Activated T-cell treated with anti-CD3 and anti-CD28 coated beads for 48 hours (primary cell): ENCODE results near the gene TTC28.
"Not testable (repeated sequence)": the region's sequence is repeated elsewhere in the genome, so short reads cannot be mapped to it uniquely, and the experiment has no call there.

Experiments
- DNase-seq: peaks from one replicate; pipeline ENCODE4 v3.0.0-alpha.2; 2020; ENCODE audit warnings: low read depth

Gene TTC28

GRCh38 chr22:28223826-28224225, 455.8 kb downstream of the TTC28 start:
- no peak for DNase-seq

DNA sequence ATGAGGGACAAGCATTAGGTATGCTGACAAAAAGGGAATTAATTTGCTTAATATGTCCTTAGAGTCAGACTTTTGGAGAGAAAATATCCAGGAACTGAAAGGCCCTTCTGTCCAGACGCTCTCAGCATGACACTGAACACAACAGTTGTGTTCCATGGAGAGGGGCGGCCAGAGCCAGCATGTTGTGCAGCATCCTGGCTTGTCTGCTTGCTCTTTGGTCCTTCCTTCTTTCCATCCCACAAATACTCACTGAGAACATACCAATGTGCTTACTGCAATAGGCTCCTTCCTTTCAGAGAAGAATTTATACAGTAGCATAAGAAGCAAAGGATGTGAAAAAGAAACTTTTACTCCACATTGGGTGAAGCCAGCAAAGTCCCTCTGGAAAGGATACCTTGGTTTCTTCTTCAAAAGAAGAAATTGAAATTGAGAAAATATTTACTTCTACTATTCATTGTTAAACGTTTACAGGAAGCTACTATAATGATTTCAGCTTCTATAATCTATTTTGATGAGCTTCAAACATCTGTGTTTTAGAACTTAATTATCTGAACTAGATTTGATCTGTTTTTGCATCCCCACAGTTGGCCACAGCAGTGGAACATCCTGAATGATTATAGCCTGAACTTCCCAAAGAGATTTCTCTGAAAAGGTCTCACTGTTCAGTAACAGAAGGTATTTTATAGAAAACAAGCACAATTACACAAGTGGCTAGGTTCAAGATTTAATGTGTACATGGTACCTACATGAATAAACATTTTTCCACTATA, 456.5 kb downstream of the TTC28 start:
- DNase-seq = no peak

DNA sequence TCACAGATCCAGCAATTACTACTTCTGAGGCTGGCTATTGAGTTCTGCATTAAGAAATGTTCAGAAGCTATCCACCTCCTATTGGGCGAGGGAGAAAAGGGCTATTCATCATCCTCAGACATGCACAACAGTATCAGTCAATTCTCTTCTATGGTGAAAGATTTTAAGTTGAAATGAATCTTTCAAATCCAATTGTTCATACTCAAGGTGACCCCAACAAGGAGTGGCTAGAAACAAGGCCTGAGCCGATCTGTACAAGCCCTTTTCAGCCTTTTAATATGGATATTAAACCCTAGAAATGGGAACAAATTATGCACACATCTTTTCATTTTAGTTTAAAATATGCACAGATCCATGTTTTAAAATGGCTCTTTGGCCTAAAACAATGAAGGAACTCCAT, 457.1 kb downstream of the TTC28 start:
- no peak for DNase-seq

DNA sequence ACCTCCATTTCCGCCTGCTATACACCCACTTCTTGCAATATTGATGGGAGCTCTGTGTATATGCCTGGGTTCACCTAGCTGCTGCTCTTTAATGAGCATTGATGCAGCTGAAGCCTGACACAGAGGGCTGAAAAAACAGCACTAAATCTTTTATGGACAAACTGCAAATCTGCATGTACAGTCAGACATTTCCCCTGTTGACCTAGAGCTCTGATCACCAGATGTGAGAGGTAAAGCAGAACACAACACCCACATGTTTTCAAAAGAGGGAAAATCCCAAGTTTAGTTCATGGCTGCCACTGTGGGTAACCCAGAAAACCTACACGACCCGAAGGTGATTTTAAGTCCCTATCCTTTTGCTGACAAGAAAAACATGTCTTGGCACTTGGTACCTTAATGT, 457.6 kb downstream of the TTC28 start:
- no peak for DNase-seq

GRCh38 chr22:28220626-28221363, 458.8 kb downstream of the TTC28 start:
- DNase-seq = no peak

DNA sequence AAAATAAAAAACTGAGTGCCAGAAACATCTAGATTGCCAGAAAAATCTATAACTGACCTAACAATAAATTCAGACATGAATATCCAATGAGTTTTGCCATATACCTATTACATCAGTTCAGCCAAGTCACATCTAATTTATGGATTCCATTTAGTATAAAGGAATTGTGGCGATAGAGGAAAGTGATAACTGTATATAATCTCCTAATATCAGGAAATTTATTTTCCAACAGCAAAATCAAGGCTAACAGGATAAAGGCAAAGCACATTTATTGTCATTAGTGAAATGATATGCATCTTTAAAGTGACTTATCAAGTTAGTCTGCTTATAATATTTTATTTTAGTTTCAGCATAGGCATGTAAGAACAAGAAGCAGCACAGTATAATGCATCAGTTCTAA, 462.4 kb downstream of the TTC28 start:
- no peak for DNase-seq

GRCh38 chr22:28214750-28215149, 464.9 kb downstream of the TTC28 start:
- DNase-seq = not testable (repeated sequence)

- not testable (repeated sequence) for DNase-seq
These were observed 470.2 kb downstream of the TTC28 start for GRCh38 chr22:28209457-28209856.

GRCh38 chr22:28208787-28209186, 470.9 kb downstream of the TTC28 start:
- no peak for DNase-seq

GRCh38 chr22:28208036-28208435, 471.6 kb downstream of the TTC28 start:
- no peak for DNase-seq

GRCh38 chr22:28207281-28208030, 472.2 kb downstream of the TTC28 start:
- no peak for DNase-seq

DNA sequence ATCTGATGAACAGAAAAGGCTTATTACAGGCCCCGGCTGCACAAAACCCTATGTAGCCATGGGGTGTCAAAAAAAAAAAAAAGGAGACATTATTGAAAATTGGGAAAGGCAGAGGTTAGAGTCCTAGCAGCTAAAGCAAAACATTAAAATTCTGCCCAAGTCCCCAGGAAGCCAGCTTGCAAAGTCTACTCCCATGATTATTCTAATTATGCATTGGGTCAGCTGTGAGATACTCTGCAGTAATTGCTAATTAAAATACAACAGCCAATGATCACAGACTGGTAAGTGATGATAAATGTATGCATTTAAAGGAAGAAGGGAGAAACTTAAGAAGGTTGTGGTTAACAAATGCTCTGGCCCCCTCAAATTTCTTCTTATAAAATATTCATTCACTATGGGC, 473.7 kb downstream of the TTC28 start:
- DNase-seq = no peak

DNA sequence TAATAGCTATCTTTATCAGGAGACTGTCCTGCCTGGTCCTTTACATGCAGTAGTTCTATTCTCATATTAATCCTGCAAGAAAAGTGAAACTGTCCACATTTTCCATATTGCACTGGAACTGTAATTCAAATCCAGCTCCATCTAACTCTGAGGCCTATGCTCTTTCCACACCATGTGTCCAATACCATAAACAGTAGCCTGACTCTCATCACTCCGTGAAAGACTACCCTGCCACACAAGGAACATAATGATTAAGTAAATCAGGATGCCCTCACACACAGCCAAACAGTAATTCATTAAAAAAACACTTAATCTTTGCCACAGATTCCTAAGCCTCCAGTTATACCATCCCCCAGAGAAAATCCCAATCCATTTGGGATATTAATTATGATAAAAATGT, 475.3 kb downstream of the TTC28 start:
- DNase-seq = no peak

- DNase-seq = no peak
These were observed 476.4 kb downstream of the TTC28 start for GRCh38 chr22:28203286-28203685.

DNA sequence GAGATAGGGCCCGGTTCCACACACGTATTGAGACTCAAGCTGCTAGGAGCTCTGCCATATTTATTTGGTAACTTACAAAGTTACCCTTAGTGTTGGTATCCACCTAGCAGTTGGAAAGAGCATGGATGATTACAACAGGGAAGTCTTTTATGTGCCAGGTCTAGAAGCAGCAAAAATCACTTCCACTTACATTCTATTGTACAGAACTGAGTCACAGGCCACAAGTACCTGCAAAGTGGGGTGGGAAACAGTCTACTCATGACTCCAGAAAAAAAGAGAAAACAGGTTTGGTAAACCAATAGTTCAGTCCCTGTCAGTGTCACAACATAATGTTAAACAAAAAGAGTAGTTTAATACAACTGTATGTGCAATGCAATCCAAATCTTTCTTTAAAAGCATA, 480.9 kb downstream of the TTC28 start:
- no peak for DNase-seq

DNA sequence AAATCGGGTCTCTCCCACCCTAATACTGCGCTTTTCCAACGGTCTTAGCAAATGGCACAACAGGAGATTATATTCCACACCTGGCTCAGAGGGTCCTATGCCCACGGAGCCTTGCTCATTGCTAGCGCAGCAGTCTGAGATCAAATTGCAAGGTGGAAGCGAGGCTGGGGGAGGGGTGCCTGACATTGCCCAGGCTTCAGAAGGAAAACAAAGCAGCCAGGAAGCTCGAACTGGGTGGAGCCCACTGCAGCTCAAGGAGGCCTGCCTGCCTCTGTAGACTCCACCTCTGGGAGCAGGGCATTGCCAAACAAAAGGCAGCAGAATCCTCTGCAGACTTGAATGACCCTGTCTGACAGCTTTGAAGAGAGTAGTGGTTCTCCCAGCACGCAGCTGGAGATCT, 488.1 kb downstream of the TTC28 start:
- DNase-seq = not testable (repeated sequence)

DNA sequence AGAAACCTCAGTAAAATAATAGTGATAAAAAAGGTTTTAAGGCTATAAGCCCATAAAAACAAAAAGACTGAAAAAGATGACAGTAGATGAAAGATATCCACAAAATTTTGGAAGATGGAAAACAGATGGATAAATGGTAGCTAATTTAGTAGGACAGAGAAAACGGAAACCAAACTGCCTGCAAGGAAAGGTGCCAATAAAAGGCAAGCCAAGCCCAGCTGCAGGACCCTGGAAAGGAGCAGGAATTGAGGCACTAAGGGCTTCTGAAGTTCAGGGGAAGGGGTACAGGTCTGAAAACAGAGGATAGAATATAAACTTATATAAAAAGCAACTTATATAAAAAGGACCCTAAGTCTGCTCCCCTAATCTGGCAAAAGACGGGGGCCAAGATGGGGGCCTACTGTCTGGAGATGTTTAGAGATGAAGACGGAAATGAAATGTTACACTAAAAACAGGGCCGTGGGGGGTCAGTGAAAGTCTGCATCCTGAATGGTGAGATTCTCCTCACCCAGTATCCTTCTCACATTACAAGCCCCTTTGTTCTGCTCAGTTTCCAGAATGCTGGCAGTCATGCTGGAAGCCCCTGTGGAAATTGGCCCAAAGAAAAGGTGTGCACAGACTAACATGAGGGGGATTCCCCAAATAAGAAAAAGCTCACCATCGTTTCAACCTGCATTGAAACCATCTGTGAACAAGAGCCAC, 491.3 kb downstream of the TTC28 start:
- no peak for DNase-seq

- no peak for DNase-seq
These were observed 492.0 kb downstream of the TTC28 start for GRCh38 chr22:28187612-28188011.

- DNase-seq = no peak
These were observed 493.0 kb downstream of the TTC28 start for GRCh38 chr22:28186641-28187040.

- no peak for DNase-seq
These were observed 494.5 kb downstream of the TTC28 start for GRCh38 chr22:28185130-28185529.

- no peak for DNase-seq
These were observed 496.4 kb downstream of the TTC28 start for GRCh38 chr22:28183078-28183860.
